Testis (tissue), 2 donors: ENCODE results near the gene FAM117B.

ENCODE experiments used
- CTCF ChIP-seq, 3 experiments: fragments of 450-650 bp in 2 of 3; fragments of 200-600 bp in 1 of 3; sonication (generic) in 1 of 3; IDR thresholded peaks; one replicate each; pipeline ENCODE4 v1.5.1; 2016 to 2019; ENCODE audit warnings: antibody characterized with exemption in 3 of 3, mild to moderate bottlenecking in 2 of 3, moderate library complexity in 1 of 3
- POLR2A ChIP-seq: fragments of 450-650 bp; IDR thresholded peaks from one replicate; pipeline ENCODE4 v1.6.1; 2017; ENCODE audit warnings: antibody characterized with exemption, mild to moderate bottlenecking, moderate library complexity

GRCh38 chr2:202604699-202605098 is 30.1 kb upstream of the FAM117B start:
- no peak for TF ChIP-seq CTCF (IDR thresholded peaks at IDR 0.05)
- TF ChIP-seq POLR2A, result no peak
